Ovary (tissue), 9 donors: ENCODE data around the gene RAD50. TPM values are rescaled to one million over a fixed set of nuclear protein-coding genes. Genes with fewer than 3 reads are reported as not detected.

Experiments
- DNase-seq, 5 donors: peaks; one replicate each; pipeline ENCODE4 v3.0.0-alpha.2; 2019 to 2020
- H3K27ac ChIP-seq, 2 donors: fragments of 200-600 bp; one replicate each; pipeline versions ENCODE4 v1.5.1 to v1.8.0; 2019 to 2022
- H3K27me3 ChIP-seq: fragments of 200-600 bp; one replicate; pipeline ENCODE4 v1.8.0; 2022
- H3K36me3 ChIP-seq: fragments of 200-600 bp; sonication (generic); one replicate; pipeline ENCODE4 v1.5.1; 2019
- H3K4me1 ChIP-seq: one replicate; pipeline ENCODE4 v1.8.1; 2013; ENCODE audit warnings: mild to moderate bottlenecking, moderate library complexity; ENCODE audit not compliant: insufficient read depth
- H3K4me3 ChIP-seq: fragments of 200-600 bp; sonication (generic); one replicate; pipeline ENCODE4 v1.5.1; 2017
- H3K9me3 ChIP-seq, 2 donors: fragments of 200-600 bp in 1 of 2; sonication (generic) in 1 of 2; one replicate each; pipeline versions ENCODE4 v1.5.1 to v1.8.1; 2013 to 2019; ENCODE audit warnings: mild to moderate bottlenecking in 1 of 2, moderate library complexity in 1 of 2
- EP300 ChIP-seq: sonication (generic); formaldehyde crosslinking; IDR thresholded peaks from one replicate; pipeline ENCODE4 v1.6.1; 2017; ENCODE audit warnings: antibody characterized with exemption
- POLR2A ChIP-seq: fragments of 450-650 bp; IDR thresholded peaks from one replicate; pipeline ENCODE4 v1.6.1; 2017; ENCODE audit warnings: antibody characterized with exemption, mild to moderate bottlenecking, moderate library complexity
- WGBS, 3 donors: extraction: QIAGEN DNeasy Blood & Tissue Kit in 1 of 3; methylation state at CpG; one replicate each; pipeline versions ENCODE4 v1.1.5 to v1.1.7; 2013 to 2017; 5-methylcytosine and 5-hydroxymethylcytosine counted together
- intact Hi-C, 4 donors: fragments of 100-400 bp; cut with DNase I; formaldehyde crosslinking; loops; one replicate each; pipeline versions ENCODE4 v1.11.0 to v1.15.1; 2022 to 2023
- polyA plus RNA-seq, 2 donors: library from polyadenylated mRNA; stranded (reverse); fragments of 200-250 nt in 1 of 2; fragments of 350-450 nt in 1 of 2; fragmentation: Illumina TruSeq in 1 of 2; extraction: RNeasy Lipid Tissue Mini Kit (QIAGEN cat#74804) in 1 of 2; gene quantifications; one replicate each; pipeline ENCODE4 v1.2.3, GENCODE V29; 2013 to 2014
- total RNA-seq, 7 donors: library from RNA; depleted of rRNA in 2 of 7; stranded (reverse); fragments of >200 nt in 2 of 7; fragmentation: NEBNext Ultra II Directional in 3 of 7; extraction: Animal tissue kit (Norgen Biotek cat#: 25700) in 3 of 7; gene quantifications; one replicate each; pipeline versions ENCODE4 v1.1.0 to v1.2.4, GENCODE V29; 2016 to 2023
- TF ChIP-seq, protein P1 (sequence below), 3 donors: fragments of 450-650 bp in 2 of 3; fragments of 200-600 bp in 1 of 3; IDR thresholded peaks; one replicate each; pipeline versions ENCODE4 v1.5.1 to v1.8.0; 2016 to 2022; ENCODE audit warnings: antibody characterized with exemption in 3 of 3, mild to moderate bottlenecking in 1 of 3
- donor health status: DM: no; HTN: no; CAD: no; lungs with moderate emphysema.
- donor health status: DM: no; HTN: no; CAD: no.
- donor health status: Bipolar disorder and iron deficiency.
- donor health status: DM: yes; HTN: yes; CAD: no.
- donor health status: DM: no; HTN: no; CAD: no.
- donor health status: DM: yes; HTN: yes; CAD: no.

Gene RAD50
- total and polyA plus RNA-seq, 9 donors, result 9.4 to 41.5 (median 28.1) TPM

DNA sequence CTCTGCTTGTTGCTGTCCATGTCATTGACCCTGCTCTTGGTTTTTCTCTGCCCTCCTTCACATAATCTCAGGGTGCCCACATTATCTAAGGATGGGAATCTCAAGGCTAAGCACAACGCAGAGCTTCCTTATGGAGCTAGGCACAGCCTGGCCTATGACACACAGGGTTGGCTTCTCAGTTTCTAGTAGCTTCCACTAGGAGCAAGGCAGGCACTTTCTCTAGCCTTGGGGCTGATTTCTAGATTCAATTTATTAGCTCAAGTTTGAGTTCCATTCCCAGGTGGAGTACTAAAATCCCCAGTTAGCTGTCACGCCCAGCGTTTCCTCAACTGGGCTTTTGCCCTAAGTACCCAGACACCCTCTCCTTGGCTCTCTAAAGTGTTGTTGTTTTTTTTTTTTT lies 129.4 kb downstream of the RAD50 start:
- Histone ChIP-seq H3K27me3 (no peaks in the 10 kb centered on the region), H3K36me3 (no peaks in the 10 kb centered on the region), H3K4me3 (no peak overlapping the region), H3K4me1 (no peaks in the 10 kb centered on the region), H3K27ac (no peak overlapping the region), H3K9me3 (no peaks in the 10 kb centered on the region)
- intact Hi-C loops, result no loop called here
- WGBS, 3 donors, result 77 to 88% (median 83%) methylated on average over 3 of the region's 3 CpGs
- TF ChIP-seq, protein P1, sequence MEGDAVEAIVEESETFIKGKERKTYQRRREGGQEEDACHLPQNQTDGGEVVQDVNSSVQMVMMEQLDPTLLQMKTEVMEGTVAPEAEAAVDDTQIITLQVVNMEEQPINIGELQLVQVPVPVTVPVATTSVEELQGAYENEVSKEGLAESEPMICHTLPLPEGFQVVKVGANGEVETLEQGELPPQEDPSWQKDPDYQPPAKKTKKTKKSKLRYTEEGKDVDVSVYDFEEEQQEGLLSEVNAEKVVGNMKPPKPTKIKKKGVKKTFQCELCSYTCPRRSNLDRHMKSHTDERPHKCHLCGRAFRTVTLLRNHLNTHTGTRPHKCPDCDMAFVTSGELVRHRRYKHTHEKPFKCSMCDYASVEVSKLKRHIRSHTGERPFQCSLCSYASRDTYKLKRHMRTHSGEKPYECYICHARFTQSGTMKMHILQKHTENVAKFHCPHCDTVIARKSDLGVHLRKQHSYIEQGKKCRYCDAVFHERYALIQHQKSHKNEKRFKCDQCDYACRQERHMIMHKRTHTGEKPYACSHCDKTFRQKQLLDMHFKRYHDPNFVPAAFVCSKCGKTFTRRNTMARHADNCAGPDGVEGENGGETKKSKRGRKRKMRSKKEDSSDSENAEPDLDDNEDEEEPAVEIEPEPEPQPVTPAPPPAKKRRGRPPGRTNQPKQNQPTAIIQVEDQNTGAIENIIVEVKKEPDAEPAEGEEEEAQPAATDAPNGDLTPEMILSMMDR (IDR thresholded peaks at IDR 0.05), result no peak
- TF ChIP-seq POLR2A (no peak), EP300 (no peak)
- no peak for DNase-seq

DNA sequence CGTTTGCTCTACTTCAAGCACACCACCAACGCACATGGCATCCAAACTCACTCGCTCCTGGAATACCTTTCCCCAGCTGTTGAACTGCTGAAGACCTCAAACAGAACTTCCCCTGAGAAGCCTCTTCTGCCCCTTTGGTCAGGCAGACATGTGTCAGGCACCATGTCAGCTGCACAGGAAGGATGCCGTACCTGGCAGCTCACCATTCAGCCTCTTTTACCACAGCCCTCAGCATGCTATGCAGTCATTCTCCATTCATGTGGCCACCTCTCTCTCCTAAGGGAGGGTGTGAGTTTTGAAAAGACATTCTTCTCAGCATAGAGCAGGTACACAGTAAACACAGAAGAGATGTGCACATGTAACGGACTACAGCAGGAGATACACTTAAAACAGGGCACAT lies 131.2 kb downstream of the RAD50 start:
- 84 to 89% (median 85%) methylated on average over 5 of the region's 5 CpGs for WGBS, 3 donors
- Histone ChIP-seq H3K27ac (no peak overlapping the region), H3K27me3 (no peaks in the 10 kb centered on the region), H3K4me3 (no peak overlapping the region), H3K36me3 (no peaks in the 10 kb centered on the region), H3K9me3 (no peaks in the 10 kb centered on the region), H3K4me1 (no peaks in the 10 kb centered on the region)
- intact Hi-C loops, result no loop called here
- TF ChIP-seq POLR2A (no peak), EP300 (no peak)
- TF ChIP-seq, protein P1 (IDR thresholded peaks at IDR 0.05), result no peak
- no peak for DNase-seq

DNA sequence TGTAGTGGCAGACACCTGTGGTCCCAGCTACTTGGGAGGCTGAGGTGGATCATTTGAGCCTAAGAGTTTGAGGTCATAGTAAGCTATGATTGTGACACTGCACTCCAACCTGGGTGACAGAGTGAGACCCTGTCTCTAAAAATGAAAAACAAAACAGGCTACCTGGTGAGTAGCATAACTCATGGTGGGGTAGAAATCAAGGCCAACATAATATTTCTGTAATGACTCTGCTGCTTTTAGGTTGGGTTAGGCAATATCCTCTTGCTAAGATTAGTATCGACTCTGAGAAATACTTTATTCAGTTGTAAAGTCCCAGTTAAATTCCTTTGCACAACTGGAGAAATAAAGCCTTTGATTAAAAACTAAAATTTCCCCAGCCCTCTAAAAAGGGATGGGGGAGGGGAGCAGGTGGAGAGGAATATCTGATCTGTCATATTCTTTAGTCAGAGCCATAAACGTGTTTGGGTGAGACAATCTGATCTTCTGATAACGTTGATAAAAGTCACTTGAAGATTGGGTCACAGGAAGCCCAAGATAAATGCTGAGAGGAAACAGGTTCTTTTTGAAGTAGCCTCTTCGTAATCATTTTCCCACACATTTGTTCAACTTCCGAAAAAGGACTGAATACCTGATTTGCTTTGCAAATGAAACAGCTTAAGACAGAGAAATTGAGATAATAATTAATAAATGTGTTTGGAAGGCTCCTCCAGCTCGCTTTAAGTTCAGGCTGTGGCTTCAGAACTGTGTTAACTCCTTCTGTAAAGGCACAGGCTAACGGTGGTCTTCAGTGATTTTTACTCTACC lies 132.0 kb downstream of the RAD50 start:
- no peaks in the 10 kb centered on the region for H3K4me1 ChIP-seq
- no peak overlapping the region for H3K4me3 ChIP-seq
- H3K27ac ChIP-seq, result no peak overlapping the region
- TF ChIP-seq, protein P1 (IDR thresholded peaks at IDR 0.05), result no peak
- TF ChIP-seq EP300 (no peak), POLR2A (no peak)
- no peak for DNase-seq
- intact Hi-C loops, result no loop called here
- H3K27me3 ChIP-seq, result no peaks in the 10 kb centered on the region
- WGBS, 3 donors, result 57 to 64% (median 62%) methylated on average over 7 of the region's 7 CpGs
- no peaks in the 10 kb centered on the region for H3K36me3 ChIP-seq
- no peaks in the 10 kb centered on the region for H3K9me3 ChIP-seq

DNA sequence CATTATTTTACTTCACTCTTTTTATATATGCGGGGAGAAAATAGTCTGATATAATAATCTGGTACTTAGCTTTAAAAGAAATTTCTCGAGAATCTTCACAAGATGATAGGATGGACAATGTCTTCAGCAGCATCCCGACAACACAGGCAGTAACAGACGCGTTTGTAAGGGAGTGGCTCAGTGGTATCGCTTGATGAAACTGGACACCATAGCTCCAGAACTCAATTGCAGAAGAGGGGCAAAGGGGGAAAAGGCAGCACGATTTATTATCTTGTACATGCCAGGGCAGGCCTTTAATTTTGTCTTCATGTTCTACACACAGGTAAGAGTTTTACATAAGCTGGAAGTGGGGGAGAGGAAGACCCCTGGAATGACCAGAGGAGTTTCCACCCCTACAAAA lies 132.7 kb downstream of the RAD50 start:
- no peak for TF ChIP-seq EP300
- no peak for TF ChIP-seq POLR2A
- TF ChIP-seq, protein P1 (IDR thresholded peaks at IDR 0.05), result no peak
- no peak overlapping the region for H3K27ac ChIP-seq
- H3K4me3 ChIP-seq, result no peak overlapping the region
- H3K4me1 ChIP-seq, result no peaks in the 10 kb centered on the region
- intact Hi-C loops, result no loop called here
- WGBS, 3 donors, result 66 to 71% (median 70%) methylated on average over 7 of the region's 7 CpGs
- DNase-seq, result no peak
- H3K9me3 ChIP-seq, result no peaks in the 10 kb centered on the region
- H3K27me3 ChIP-seq, result no peaks in the 10 kb centered on the region
- no peaks in the 10 kb centered on the region for H3K36me3 ChIP-seq
